NCI-H2196 (cell line): ENCODE measurements around the gene MAP3K14.

Experiments
- DNase-seq: peaks from one replicate; lab custom pipeline; 2025; ENCODE audit not compliant: unreplicated experiment; lab: John Stamatoyannopoulos, UW

MAP3K14 gene

GRCh38 chr17:45238155-45238774, 78.6 kb downstream of the MAP3K14 start:
- DNase-seq, result no peak

- DNase-seq, result no peak
Measured at GRCh38 chr17:45237686-45238085, 79.1 kb downstream of the MAP3K14 start.

DNA sequence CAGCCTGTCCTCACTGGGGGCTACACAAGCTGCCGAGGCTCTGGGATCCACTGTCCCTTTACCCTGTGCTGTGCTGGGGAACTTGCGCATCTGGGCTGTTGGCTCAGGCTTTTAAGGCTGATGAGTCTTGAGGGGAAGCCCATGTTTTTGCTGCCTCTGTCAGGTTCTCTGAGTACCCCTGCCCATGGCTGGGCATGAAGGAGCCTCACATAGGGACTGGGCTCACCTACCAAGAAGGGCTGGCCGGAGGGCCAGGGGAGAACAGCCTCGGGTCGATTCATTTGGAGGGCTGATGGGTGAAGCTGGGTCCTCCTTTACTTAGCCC, 80.6 kb downstream of the MAP3K14 start:
- DNase-seq, result no peak

DNA sequence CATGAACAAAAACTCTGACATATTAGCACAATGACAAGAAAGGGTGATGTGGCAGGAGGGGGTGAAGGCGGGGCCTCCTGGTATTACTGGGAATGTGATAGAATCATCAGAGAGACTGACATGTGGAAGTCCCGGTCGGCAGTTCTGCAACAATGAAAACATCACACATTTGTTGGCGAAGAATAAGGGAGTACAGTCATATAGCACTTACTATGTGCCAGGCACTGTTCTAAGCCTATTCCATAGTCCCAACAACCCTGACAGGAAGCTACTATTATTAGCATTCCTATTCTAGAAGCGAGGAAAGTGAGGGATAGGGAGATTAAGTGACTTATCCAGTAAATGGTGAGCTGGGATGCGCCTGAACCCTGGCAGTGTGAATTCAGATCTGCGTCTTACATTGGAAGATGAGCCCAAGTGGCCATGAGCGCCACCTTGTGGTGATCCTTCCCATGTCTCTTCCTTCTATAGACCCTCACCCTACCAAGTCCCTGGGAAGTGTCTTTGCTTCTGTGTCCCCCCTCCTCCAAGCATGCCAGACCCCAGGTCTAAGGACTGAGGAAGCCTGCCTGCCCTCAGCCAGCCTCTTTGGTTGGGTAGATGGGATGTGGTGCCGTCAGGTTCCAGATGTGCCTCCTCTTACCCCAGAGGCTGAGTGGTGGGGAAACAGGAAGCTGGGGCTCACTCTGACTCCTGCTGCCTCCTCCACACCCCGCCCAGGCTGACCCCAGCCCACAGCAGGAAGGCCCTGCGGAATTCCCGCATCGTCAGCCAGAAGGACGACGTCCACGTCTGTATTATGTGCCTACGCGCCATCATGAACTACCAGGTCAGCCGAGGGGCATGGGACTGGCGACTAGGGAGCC, 81.2 kb downstream of the MAP3K14 start:
- peak; percentile 79 for DNase-seq

DNA sequence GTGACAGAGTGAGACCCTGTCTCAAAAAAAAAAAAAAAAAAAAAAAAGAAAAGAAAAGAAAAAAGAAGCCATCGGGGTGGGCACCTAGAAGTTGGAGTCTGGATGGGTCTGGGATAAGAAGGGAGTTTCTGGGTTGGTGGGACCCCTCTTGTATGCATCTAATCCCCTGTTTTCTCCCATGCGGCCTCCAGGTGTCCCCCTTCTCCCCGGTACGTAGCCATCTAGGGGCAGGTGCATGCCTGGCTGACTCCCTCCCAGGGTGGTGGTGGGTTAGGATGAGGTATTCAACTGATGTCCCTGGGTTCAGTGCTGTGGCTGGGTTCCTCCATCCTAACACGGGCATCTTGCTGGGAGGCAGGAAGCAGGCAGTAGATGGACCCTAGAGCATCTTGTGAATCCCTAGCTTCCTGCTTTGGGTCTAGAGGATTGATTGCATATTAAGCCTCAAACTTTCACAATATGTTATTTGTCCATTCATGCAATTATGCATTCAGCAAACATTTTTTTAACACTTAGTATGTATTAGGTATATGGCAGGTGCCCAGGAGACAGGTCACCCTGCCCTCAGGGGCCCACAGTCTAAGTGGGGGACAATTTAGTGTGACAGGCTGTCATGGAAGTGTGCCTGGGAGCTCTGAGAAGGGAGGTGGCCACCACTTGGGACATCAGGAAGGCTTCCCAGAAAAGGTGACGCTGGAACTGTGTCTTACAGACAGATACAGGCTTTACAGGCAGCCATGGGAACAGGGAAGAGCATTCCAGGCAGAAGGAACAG, 82.0 kb downstream of the MAP3K14 start:
- DNase-seq, result peak; percentile 14

DNA sequence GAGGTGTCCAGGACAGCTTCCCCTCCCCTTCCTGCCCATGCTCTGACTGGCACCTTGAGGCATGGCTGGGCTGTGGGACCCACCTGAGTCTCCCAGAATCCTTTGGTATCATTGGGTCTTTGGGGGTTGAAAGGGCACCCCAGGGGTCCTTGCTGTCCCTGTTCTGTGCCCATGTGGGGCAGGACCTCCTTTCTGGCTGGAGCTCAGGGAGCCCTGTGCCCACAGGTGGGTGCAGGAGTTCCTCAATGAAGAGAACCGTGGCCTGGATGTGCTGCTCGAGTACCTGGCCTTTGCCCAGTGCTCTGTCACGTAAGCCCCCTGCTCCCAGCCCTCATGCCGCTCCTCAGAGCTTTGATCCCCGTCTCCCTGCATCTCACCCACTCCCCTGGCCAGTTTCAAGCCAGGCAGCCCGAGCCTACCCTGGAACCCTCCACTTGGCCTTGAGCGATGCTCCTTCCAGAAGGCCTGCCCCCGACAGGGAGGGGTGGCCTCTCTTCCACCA, 83.3 kb downstream of the MAP3K14 start:
- DNase-seq, result no peak

- no peak for DNase-seq
Measured at GRCh38 chr17:45232514-45233422, 84.1 kb downstream of the MAP3K14 start.

DNA sequence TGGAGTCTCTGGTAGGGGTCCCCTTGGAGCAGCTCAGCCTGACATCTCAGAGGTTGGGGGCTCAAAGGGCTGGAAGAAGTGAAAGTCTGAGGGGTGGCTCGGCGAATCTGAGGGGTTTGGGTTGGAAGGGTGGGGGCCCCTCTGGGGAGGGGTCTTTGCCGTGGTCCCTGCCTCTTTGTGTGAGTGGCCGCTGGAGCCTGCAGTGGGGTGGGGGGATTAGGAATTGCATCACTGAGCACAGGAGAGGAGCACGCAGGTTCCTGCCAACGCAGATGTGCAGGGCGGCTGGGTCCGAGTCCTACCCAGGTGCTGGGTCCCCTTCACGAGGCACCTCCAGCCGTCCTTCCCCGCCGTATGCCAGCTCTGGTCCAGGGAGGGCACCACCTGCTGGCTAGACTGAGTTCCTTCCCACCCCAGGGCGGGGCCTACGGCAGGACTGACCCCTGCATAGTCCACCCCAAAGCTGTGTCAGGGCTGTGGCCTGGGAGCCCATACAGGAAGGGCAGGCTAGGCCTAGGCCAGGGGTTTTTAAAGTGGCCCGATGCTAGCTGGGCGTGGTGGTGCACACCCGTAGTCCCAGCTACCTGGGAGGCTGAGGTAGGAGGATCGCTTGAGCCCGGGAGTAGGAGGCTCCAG, 85.2 kb downstream of the MAP3K14 start:
- peak; percentile 18 for DNase-seq

GRCh38 chr17:45230787-45231480, 85.9 kb downstream of the MAP3K14 start:
- no peak for DNase-seq

DNA sequence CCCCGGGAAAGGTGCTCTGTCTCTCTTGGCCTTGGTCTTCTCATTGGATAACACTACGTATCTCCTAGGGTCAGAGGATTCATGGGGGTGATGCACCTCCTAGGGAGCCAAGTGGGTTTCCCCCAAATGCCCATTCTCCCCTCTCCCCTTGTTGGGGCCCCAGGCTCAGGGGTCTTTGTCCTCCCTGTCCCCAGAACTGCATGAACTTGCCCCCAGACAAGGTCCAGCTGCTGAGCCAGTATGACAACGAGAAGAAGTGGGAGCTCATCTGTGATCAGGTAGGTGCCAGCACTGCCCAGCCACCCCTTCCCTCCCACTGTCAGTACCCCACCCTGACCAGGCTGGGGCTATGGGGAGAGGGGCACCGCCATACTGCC, 86.4 kb downstream of the MAP3K14 start:
- DNase-seq, result no peak

GRCh38 chr17:45229681-45230409, 87.0 kb downstream of the MAP3K14 start:
- no peak for DNase-seq

GRCh38 chr17:45228763-45229539, 87.9 kb downstream of the MAP3K14 start:
- DNase-seq, result no peak

DNA sequence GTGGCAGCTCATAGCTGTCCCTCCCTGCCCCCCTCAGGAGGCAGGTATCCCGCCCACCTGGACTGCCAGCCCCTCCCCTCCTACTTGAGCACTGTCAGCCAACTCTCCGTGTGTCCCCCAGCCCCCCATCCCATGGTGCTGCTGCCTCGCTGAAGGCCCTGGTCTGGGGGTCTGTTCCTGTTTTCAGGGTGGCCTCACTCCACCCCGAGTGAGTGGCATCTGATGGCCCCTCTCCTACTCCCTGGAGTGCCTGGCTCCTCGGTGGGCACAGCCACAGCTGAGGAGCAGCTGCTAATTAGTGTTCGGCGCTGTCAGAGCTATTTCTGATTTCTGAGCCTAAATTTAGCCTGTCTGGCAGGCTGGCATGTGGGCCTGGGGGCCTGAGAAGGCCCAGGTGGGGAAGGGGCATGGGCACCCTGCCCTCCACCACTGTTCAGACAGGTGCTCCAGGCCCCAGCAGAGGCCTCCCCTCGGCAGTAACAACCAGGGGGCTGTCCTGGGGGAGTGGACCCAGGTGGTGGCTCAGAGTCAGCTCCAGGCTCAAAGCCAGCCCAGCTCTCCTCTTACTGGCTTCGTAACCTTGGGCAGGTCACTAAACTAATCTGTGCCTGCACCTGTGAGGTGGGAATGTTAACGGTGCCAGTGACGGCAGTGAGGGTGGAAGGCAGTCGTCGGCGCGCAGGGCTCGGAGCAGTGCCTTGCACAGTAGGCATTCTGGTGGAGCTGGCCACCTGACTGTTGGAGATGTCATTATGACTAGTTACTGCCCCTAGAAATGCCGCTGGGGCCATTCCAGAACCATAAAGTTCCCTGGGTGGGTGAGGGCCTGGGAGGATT, 88.7 kb downstream of the MAP3K14 start:
- no peak for DNase-seq

DNA sequence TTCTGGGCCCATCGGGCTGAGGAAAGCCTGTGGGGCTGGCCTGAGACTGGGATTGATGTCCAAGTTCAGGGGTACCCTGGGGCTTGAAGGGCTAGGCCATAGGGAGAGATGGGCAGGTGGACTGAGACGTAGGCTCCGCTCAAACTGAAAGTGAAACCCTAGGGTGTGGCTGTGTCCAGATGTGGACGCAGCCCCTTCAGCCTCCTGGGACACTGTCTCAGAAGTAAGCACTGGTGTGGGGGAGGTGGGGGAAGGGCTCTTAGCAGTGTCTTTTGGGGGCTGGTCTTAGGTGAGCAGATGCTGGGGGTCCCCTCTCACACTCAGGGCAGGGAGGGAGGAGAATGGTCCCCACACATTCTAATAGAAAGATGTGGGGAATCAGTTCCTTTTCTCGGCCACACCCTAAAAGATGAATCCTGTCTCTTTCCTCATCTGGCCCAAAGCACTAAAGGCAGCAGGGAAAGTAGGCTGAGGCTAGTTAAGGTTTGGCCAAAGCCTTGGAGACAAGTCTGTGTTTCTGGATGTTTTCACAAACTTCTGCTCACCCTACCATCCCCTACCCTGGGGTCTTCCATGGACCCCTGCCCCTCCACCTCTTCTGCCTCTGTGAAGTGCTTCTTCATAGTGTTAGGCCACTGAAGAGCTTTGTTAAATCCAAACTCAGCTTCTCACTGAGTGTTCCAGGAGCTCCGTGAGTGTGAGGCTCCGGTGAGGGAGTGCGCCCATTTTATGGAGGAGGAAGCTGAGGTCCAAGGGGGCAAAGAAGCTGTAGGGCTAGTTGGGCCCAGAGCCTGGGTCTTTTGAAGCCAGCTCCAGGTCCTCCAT, 89.5 kb downstream of the MAP3K14 start:
- no peak for DNase-seq

- no peak for DNase-seq
Measured at GRCh38 chr17:45226576-45226975, 90.2 kb downstream of the MAP3K14 start.

DNA sequence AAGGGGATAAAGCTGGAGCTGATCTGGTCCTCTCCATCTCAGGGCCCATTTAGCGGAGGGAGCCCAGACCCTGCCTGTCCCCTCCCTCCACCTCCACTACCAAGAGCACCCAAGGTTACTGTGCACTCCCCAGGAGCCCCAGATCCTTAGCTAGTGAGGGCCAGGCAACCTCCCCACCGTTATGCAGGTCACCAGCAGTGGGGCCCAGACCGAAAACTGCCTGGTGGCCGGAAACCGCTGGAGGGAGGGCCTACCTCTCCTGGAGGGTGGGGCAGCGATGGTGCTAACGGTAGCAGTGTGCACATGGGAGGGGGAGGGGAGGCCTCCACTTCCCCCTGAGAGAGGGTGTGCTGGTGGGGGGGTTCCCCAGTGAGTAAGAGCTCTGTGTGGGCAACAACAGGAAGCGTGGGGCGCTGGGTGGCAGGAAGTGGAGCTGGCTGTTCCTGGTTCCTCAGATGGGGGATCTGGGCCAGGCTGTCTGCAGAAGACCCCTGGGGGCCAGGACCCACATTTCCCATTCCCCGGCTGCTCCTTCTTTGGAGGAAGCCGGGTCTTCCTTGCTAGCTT, 90.8 kb downstream of the MAP3K14 start:
- DNase-seq, result no peak
